Left cardiac atrium (tissue), 4 donors: ENCODE results near the gene FAIM2. TPM values are rescaled to one million over a fixed set of nuclear protein-coding genes. Genes with fewer than 3 reads are reported as not detected.

Experiments
- ATAC-seq, 2 donors: fragments of 200-7000 bp; cut with Tn5 transposase; one replicate each; pipeline ENCODE4 v1.9.1; 2020; ENCODE audit warnings: mild to moderate bottlenecking in 2 of 2, moderate library complexity in 2 of 2
- DNase-seq: peaks from one replicate; pipeline ENCODE4 v3.0.0-alpha.2; 2020
- intact Hi-C, 2 donors: fragments of 100-400 bp; cut with DNase I; formaldehyde crosslinking; loops; one replicate each; pipeline versions ENCODE4 v1.14.1 to v1.15.1; 2022 to 2023
- total RNA-seq, 2 donors: library from RNA; stranded (reverse); fragmentation: NEBNext Ultra II Directional; extraction: Animal tissue kit (Norgen Biotek cat#: 25700); gene quantifications; one replicate each; pipeline ENCODE4 v1.2.1, GENCODE V29; 2021
- donor health status: DM: no; HTN: yes; CAD: no.
- donor health status: DM: no; HTN: yes; CAD: no; lungs with severe emphysema.
- donor health status: DM: yes; HTN: yes; CAD: no.
- donor health status: Dilated cardiomyopathy.

Gene FAIM2
- total RNA-seq, 2 donors from 2014 or later, result 6.4 to 25.9 TPM

DNA sequence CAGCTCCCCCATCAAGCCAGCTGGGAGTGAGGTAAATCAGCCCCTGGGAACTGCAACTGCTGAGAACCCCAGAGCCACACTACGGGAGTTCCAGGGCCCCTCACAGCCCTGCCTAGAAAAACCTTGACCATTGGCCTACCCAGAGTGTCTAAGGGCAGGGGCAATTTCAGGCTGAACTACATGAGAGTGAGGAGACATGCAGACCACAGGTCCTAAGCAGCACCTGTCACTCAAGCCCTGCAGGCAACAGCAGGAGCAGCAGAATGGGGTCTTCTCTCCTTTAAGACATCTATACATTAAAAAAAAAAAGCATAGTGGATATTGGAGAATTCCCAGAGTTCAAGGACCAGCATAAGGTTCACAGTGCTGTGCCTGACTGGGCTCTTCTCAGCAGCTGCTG, 80.3 kb downstream of the FAIM2 start:
- intact Hi-C loops, result no loop called here
- ATAC-seq (no peak), DNase-seq (no peak)

DNA sequence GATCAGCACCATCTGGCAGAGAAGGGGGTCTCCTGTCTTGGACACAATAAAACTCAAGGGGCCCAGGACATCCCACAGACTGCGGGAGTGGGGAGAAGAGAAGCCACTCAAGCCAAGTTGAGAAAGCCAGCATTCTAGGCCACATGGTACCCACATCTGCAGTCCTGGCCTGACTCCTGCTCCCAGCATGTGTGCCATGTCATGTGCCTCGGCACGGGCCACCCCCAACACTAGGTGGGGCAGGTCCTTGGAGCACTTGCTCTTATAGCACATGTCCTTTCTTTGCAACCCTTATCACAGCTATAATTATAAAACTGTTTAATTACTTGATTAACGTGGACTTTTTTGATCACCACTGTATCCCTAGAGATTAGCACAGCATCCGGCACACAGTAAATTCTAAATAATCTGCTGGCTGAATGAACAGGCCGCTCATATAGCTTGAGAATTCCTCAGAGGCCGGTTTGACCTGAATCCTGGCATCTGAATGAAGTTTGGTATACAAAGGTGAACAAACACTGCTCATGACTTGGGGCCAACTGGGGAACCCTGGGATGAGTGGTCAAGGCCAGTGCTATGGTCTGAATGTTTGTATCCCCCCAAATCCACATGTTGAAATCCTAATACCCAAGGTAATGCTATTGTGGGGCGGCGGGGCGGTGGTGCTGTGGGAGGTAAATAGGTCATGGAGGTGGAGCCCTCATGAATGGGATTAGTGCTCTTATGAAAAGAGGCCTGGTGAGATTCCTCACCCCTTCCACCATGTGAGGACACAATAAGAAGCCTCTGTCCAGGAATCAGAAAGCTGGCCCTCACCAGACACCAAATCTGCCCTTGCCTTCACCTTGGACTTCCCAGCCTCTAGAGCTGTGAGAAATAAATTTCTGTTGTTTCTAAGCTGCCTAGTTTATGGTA, 82.1 kb downstream of the FAIM2 start:
- no peak for ATAC-seq
- no peak for DNase-seq
- intact Hi-C loops, result no loop called here

DNA sequence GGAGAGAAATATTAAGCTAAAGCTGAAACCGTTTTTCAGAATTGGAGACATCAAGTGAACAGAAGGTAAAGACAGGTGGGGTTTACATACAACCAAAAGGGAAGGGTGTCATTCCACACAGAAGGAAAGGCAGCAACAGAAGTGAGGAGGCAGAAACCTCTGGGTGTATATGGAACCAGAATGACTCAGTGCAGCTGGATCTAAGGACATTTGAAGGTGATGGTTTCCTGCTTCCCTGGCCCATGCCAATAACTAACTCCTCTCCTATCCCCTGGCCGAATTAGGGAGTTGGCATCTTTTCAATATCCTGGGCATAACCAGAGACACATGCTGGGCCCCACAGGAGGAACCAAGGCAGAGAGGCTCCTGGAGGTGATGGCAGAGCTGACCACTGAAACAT, 83.9 kb downstream of the FAIM2 start:
- ATAC-seq, result peak in 1 of 2 donors; percentile 26
- intact Hi-C loops, result no loop called here
- DNase-seq, result no peak

DNA sequence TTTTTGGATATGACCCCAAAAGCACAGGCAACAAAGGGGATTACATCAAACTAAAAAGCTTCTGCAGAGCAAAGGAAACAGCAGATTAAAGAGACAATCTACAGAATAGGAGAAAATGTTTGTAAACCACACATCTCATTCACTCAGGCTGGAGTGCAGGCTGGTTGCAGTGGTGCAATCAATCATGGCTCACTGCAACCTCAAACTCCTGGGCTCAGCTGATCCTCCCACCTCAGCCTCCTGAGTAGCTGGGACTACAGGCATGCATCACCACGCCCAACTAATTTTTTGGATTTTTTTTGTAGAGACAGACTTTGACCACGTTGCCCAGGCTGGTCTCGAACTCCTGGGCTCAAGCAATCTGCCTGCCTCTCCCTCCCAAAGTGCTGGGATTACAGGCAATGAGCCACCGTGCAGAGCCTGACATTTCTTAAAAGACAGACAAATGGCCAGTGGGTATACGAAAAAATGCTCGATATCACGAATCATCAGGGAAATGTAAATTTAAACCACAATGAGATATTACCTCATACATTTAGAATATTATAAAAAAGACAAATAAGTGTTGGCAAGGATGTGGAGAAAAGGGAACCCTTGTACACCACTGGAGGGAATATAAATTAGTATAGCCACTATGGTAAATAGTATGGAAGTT, 85.3 kb downstream of the FAIM2 start:
- intact Hi-C loops, result no loop called here
- no peak for DNase-seq
- ATAC-seq, result no peak

Other genes with a start within 250 kb of the FAIM2 start
- gene FMNL3, start 196.5 kb downstream of the FAIM2 start, total RNA-seq, result 10 to 100 TPM; 12.2 to 21.2 TPM
- gene TMBIM6, start 162.3 kb downstream of the FAIM2 start, total RNA-seq, result 100 to 1,000 TPM; 260 to 276 TPM
- 10 to 100 TPM; 18.6 to 18.8 TPM for gene NCKAP5L, start 75.5 kb downstream of the FAIM2 start, total RNA-seq
- 1 to 10 TPM; 2.9 to 4.0 TPM for gene BCDIN3D, start 60.8 kb downstream of the FAIM2 start, total RNA-seq
- gene AQP2, start 46.8 kb upstream of the FAIM2 start, total RNA-seq, result under 1 TPM; 0.09 to 0.24 TPM
- gene AQP5, start 58.0 kb upstream of the FAIM2 start, total RNA-seq, result 1 to 10 TPM; 1.0 to 1.3 TPM
- gene AQP6, start 69.0 kb upstream of the FAIM2 start, total RNA-seq, result under 1 TPM; 0.13 to 0.77 TPM
- 10 to 100 TPM in 1 of 2 donors, 1 to 10 TPM in 1; 4.8 to 10.4 TPM for gene RACGAP1, start 121.6 kb upstream of the FAIM2 start, total RNA-seq
- 1 to 10 TPM; 1.2 to 4.1 TPM for gene ASIC1, start 153.7 kb upstream of the FAIM2 start, total RNA-seq
- 10 to 100 TPM; 18.3 to 27.7 TPM for gene SMARCD1, start 181.4 kb upstream of the FAIM2 start, total RNA-seq
- 100 to 1,000 TPM in 1 of 2 donors, 10 to 100 TPM in 1; 88.6 to 150 TPM for gene GPD1, start 200.1 kb upstream of the FAIM2 start, total RNA-seq
- gene COX14, start 208.3 kb upstream of the FAIM2 start, total RNA-seq, result 100 to 1,000 TPM; 122 to 148 TPM